ENCODE data around the gene AHCY. TPM values are rescaled to one million over a fixed set of nuclear protein-coding genes. Genes with fewer than 3 reads are reported as not detected.

Gene AHCY
- total RNA-seq, 1 experiment from 2014 or later, result 350 TPM

- intact Hi-C loops (cut with micrococcal nuclease), result loop anchor here (1.0 to 5.0 kb wide), 4 partner anchors 51 to 396 kb away; partner anchors contain the start of gene ITCH
- Histone ChIP-seq H2AFZ (ENCODE audit: low read depth, low read length, poor library complexity, severe bottlenecking) (no peak overlapping the region), H3K4me2 (ENCODE audit: low read length) (peak overlapping the region; percentile 47), H3K36me3 (ENCODE audit: control insufficient read depth in 1 of 2, insufficient read depth in 2 of 2, low read length in 2 of 2) (no peaks in the 10 kb centered on the region), H3K9me2 (ENCODE audit: insufficient read depth) (no peaks in the 10 kb centered on the region), H3K4me3 (replicated peaks in 1 of 2; ENCODE audit: low read depth in 1 of 2, low read length in 2 of 2) (no peak overlapping the region), H3K27me3 (ENCODE audit: insufficient read depth, low read length) (no peaks in the 10 kb centered on the region), H3K27ac (ENCODE audit: low read depth, low read length) (no peak overlapping the region), H3K9me3 (ENCODE audit: control insufficient read depth in 1 of 2, insufficient read depth in 1 of 2, low read depth in 1 of 2, low read length in 2 of 2) (no peaks in the 10 kb centered on the region), H4K20me1 (ENCODE audit: insufficient read depth) (no peaks in the 10 kb centered on the region), H3K4me1 (ENCODE audit: control insufficient read depth in 1 of 2, insufficient read depth in 2 of 2, low read length in 2 of 2) (peaks cover 35 to 62% of the 10 kb centered on the region in 2 experiments), H3K79me2 (ENCODE audit: insufficient read depth, low read length) (no peaks in the 10 kb centered on the region), H3K9ac (ENCODE audit: low read length) (no peak overlapping the region)
- no TSS peak for BruUV-seq (replicated peaks)
- ChIA-PET POLR2A (interaction anchor here (0.8 to 2.1 kb wide), 2 partner anchors 9 to 13 kb away, joined by 3 to 8 read pairs; partner anchors contain the start of gene AHCY), RAD21 (ENCODE audit: low non-redundant PET in 1 of 2, low total read pairs in 2 of 2, uncharacterized antibody in 2 of 2, unreplicated experiment in 2 of 2) (interaction anchor here (1.3 to 3.3 kb wide), 6 partner anchors 121 to 398 kb away, joined by 3 to 25 read pairs (median 12); partner anchors contain the start of gene DYNLRB1 (in 1 of the 2)), CTCF (interaction anchor here (1.3 to 4.1 kb wide), 11 partner anchors 46 to 458 kb away, joined by 3 to 127 read pairs (median 10); partner anchors contain the start of genes DYNLRB1 and ITCH)
- peak; percentile 54; the same call in 1 of the 2 replicates for TF ChIP-seq EGR1 (IDR thresholded peaks at IDR 0.05; ENCODE audit: low read depth)
- TF ChIP-seq EZH2phosphoT487 (IDR thresholded peaks at IDR 0.05; ENCODE audit: borderline replicate concordance), result no peak
- no peak for DNase-seq (ENCODE audit: low read depth, low spot score)
- ATAC-seq, result no peak
These were observed 8.2 kb upstream of the AHCY start for GRCh38 chr20:34311118-34312023.

- intact Hi-C loops (cut with micrococcal nuclease), result loop anchor here (5.0 kb wide), 1 partner anchor 397 kb away; no protein-coding TSS in a partner anchor
- BruUV-seq (replicated peaks), result no TSS peak
- H3K79me2 ChIP-seq (ENCODE audit: insufficient read depth, low read length), result no peaks in the 10 kb centered on the region
- peak overlapping the region; percentile 48 for H2AFZ ChIP-seq (ENCODE audit: low read depth, low read length, poor library complexity, severe bottlenecking)
- ATAC-seq, result no peak
- no peaks in the 10 kb centered on the region for H3K27me3 ChIP-seq (ENCODE audit: insufficient read depth, low read length)
- no peaks in the 10 kb centered on the region for H4K20me1 ChIP-seq (ENCODE audit: insufficient read depth)
- no peak for DNase-seq (ENCODE audit: low read depth, low spot score)
- ChIA-PET CTCF (interaction anchor here (1.4 kb wide), 1 partner anchor 162 kb away, joined by 3 read pairs; no protein-coding TSS in a partner anchor), RAD21 (ENCODE audit: low non-redundant PET in 1 of 2, low total read pairs in 2 of 2, uncharacterized antibody in 2 of 2, unreplicated experiment in 2 of 2) (interaction anchor here in 1 of 2 experiments (1.3 kb wide), 1 partner anchor 212 kb away, joined by 3 read pairs; no protein-coding TSS in a partner anchor), POLR2A (no interaction called here)
- H3K4me1 ChIP-seq (ENCODE audit: control insufficient read depth in 1 of 2, insufficient read depth in 2 of 2, low read length in 2 of 2), result peaks cover 30 to 56% of the 10 kb centered on the region in 2 experiments
- H3K4me3 ChIP-seq (replicated peaks in 1 of 2; ENCODE audit: low read depth in 1 of 2, low read length in 2 of 2), result no peak overlapping the region
- no peaks in the 10 kb centered on the region for H3K36me3 ChIP-seq (ENCODE audit: control insufficient read depth in 1 of 2, insufficient read depth in 2 of 2, low read length in 2 of 2)
- H3K4me2 ChIP-seq (ENCODE audit: low read length), result peak overlapping the region; percentile 47; the same call in 1 of the 2 replicates
- no peaks in the 10 kb centered on the region for H3K9me3 ChIP-seq (ENCODE audit: control insufficient read depth in 1 of 2, insufficient read depth in 1 of 2, low read depth in 1 of 2, low read length in 2 of 2)
- no peak overlapping the region for H3K9ac ChIP-seq (ENCODE audit: low read length)
- no peaks in the 10 kb centered on the region for H3K9me2 ChIP-seq (ENCODE audit: insufficient read depth)
- H3K27ac ChIP-seq (ENCODE audit: low read depth, low read length), result no peak overlapping the region
- TF ChIP-seq YY1 (IDR thresholded peaks at IDR 0.05; ENCODE audit: extremely low read depth, insufficient replicate concordance, low read depth, low read length) (no peak), FOSL1 (IDR thresholded peaks at IDR 0.05; ENCODE audit: low read depth) (no peak), RAD21 (IDR thresholded peaks at IDR 0.05; ENCODE audit: low read depth) (no peak), ZFX (IDR thresholded peaks at IDR 0.05) (no peak), SIN3A (IDR thresholded peaks at IDR 0.05; ENCODE audit: low read depth) (no peak), EZH2 (IDR thresholded peaks at IDR 0.05) (no peak), CEBPB (IDR thresholded peaks at IDR 0.05; ENCODE audit: low read depth) (no peak)
- TF ChIP-seq, protein P1, sequence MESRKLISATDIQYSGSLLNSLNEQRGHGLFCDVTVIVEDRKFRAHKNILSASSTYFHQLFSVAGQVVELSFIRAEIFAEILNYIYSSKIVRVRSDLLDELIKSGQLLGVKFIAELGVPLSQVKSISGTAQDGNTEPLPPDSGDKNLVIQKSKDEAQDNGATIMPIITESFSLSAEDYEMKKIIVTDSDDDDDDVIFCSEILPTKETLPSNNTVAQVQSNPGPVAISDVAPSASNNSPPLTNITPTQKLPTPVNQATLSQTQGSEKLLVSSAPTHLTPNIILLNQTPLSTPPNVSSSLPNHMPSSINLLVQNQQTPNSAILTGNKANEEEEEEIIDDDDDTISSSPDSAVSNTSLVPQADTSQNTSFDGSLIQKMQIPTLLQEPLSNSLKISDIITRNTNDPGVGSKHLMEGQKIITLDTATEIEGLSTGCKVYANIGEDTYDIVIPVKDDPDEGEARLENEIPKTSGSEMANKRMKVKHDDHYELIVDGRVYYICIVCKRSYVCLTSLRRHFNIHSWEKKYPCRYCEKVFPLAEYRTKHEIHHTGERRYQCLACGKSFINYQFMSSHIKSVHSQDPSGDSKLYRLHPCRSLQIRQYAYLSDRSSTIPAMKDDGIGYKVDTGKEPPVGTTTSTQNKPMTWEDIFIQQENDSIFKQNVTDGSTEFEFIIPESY (IDR thresholded peaks at IDR 0.05; ENCODE audit: extremely low read depth, insufficient replicate concordance, low read length), result no peak
- TF ChIP-seq, protein P2, sequence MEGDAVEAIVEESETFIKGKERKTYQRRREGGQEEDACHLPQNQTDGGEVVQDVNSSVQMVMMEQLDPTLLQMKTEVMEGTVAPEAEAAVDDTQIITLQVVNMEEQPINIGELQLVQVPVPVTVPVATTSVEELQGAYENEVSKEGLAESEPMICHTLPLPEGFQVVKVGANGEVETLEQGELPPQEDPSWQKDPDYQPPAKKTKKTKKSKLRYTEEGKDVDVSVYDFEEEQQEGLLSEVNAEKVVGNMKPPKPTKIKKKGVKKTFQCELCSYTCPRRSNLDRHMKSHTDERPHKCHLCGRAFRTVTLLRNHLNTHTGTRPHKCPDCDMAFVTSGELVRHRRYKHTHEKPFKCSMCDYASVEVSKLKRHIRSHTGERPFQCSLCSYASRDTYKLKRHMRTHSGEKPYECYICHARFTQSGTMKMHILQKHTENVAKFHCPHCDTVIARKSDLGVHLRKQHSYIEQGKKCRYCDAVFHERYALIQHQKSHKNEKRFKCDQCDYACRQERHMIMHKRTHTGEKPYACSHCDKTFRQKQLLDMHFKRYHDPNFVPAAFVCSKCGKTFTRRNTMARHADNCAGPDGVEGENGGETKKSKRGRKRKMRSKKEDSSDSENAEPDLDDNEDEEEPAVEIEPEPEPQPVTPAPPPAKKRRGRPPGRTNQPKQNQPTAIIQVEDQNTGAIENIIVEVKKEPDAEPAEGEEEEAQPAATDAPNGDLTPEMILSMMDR (IDR thresholded peaks at IDR 0.05 in 2 of 3, conservative IDR thresholded peaks at IDR 0.05 in 1 of 3; ENCODE audit: borderline replicate concordance in 1 of 3, insufficient read depth in 1 of 3, low read depth in 2 of 3, low read length in 2 of 3), result no peak
- TF ChIP-seq, protein P3, sequence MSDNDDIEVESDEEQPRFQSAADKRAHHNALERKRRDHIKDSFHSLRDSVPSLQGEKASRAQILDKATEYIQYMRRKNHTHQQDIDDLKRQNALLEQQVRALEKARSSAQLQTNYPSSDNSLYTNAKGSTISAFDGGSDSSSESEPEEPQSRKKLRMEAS (IDR thresholded peaks at IDR 0.05), result no peak
These were observed 7.4 kb upstream of the AHCY start for GRCh38 chr20:34310481-34311117.

Measured in HCT116 (cell line).